Liver (tissue), 9 donors: ENCODE data around the gene IFT81. TPM values are rescaled to one million over a fixed set of nuclear protein-coding genes. Genes with fewer than 3 reads are reported as not detected.
A peak's percentile ranks its signal among the peaks of the same experiment; 100 is the strongest.

Experiments used
- DNase-seq: peaks from one replicate; pipeline ENCODE4 v3.0.0-alpha.2; 2017; ENCODE audit warnings: low spot score
- H3K27ac ChIP-seq, 2 donors: one replicate each; pipeline ENCODE4 v1.7.0; 2013; ENCODE audit warnings: inconsistent platforms in 2 of 2, low read length in 2 of 2, control low read depth in 1 of 2, low read depth in 1 of 2, mild to moderate bottlenecking in 1 of 2
- H3K27me3 ChIP-seq, 4 donors: one replicate each; pipeline versions ENCODE4 v1.6.1 to v1.7.0; 2013; ENCODE audit warnings: low read length in 3 of 4, inconsistent platforms in 1 of 4, mild to moderate bottlenecking in 1 of 4, moderate library complexity in 1 of 4; ENCODE audit not compliant: control insufficient read depth in 4 of 4, insufficient read depth in 4 of 4
- H3K36me3 ChIP-seq, 4 donors: one replicate each; pipeline versions ENCODE4 v1.6.1 to v1.7.0; 2013; ENCODE audit warnings: low read length in 3 of 4, mild to moderate bottlenecking in 3 of 4, low read depth in 1 of 4, moderate library complexity in 1 of 4; ENCODE audit not compliant: control insufficient read depth in 4 of 4, insufficient read depth in 3 of 4
- H3K4me1 ChIP-seq, 4 donors: one replicate each; pipeline versions ENCODE4 v1.6.1 to v1.7.0; 2013; ENCODE audit warnings: low read length in 3 of 4, mild to moderate bottlenecking in 3 of 4, moderate library complexity in 1 of 4; ENCODE audit not compliant: control insufficient read depth in 4 of 4, insufficient read depth in 4 of 4
- H3K4me3 ChIP-seq, 3 donors: one replicate each; pipeline versions ENCODE4 v1.6.1 to v1.7.0; 2013; ENCODE audit warnings: low read length in 3 of 3, control low read depth in 1 of 3, low read depth in 1 of 3, mild to moderate bottlenecking in 1 of 3
- H3K9ac ChIP-seq, 2 donors: one replicate each; pipeline ENCODE4 v1.7.0; 2013; ENCODE audit warnings: low read length in 2 of 2, mild to moderate bottlenecking in 2 of 2, moderate library complexity in 2 of 2, control low read depth in 1 of 2, low read depth in 1 of 2
- H3K9me3 ChIP-seq, 4 donors: one replicate each; pipeline versions ENCODE4 v1.6.1 to v1.7.0; 2013; ENCODE audit warnings: low read length in 3 of 4; ENCODE audit not compliant: control insufficient read depth in 4 of 4
- ATF3 ChIP-seq: IDR thresholded peaks from 2 replicates; pipeline ENCODE4 v1.6.1; 2016; ENCODE audit warnings: antibody characterized with exemption
- CTCF ChIP-seq: fragments of 150-350 bp; IDR thresholded peaks from 2 replicates; pipeline ENCODE4 v1.5.1; 2017; ENCODE audit warnings: improper control_type of control experiment, low read depth, low read length; ENCODE audit not compliant: missing input control
- EGR1 ChIP-seq, 2 donors: IDR thresholded peaks; 2 replicates each; pipeline ENCODE4 v1.6.1; 2016 to 2018; ENCODE audit warnings: antibody characterized with exemption in 2 of 2, low read depth in 2 of 2
- FOXA1 ChIP-seq: IDR thresholded peaks from 2 replicates; pipeline ENCODE4 v1.6.1; 2016; ENCODE audit warnings: antibody characterized with exemption
- FOXA2 ChIP-seq: IDR thresholded peaks from 2 replicates; pipeline ENCODE4 v1.6.1; 2016; ENCODE audit warnings: antibody characterized with exemption
- GABPA ChIP-seq, 2 donors: IDR thresholded peaks in 1 of 2; conservative IDR thresholded peaks in 1 of 2; 2 replicates each; pipeline ENCODE4 v1.6.1; 2016; ENCODE audit warnings: antibody characterized with exemption in 2 of 2, mild to moderate bottlenecking in 1 of 2, moderate library complexity in 1 of 2
- HNF4A ChIP-seq, 2 donors: conservative IDR thresholded peaks; 2 replicates each; pipeline ENCODE4 v1.6.1; 2016; ENCODE audit warnings: antibody characterized with exemption in 2 of 2, mild to moderate bottlenecking in 2 of 2
- HNF4G ChIP-seq: IDR thresholded peaks from 2 replicates; pipeline ENCODE4 v1.6.1; 2016; ENCODE audit warnings: antibody characterized with exemption
- JUND ChIP-seq, 2 donors: IDR thresholded peaks; 2 replicates each; pipeline ENCODE4 v1.6.1; 2016; ENCODE audit warnings: antibody characterized with exemption in 2 of 2
- MAX ChIP-seq: IDR thresholded peaks from 2 replicates; pipeline ENCODE4 v1.6.1; 2016; ENCODE audit warnings: antibody characterized with exemption
- NR2F2 ChIP-seq: IDR thresholded peaks from 2 replicates; pipeline ENCODE4 v1.6.1; 2016; ENCODE audit warnings: antibody characterized with exemption
- RAD21 ChIP-seq, 2 donors: IDR thresholded peaks; 2 replicates each; pipeline ENCODE4 v1.6.1; 2016; ENCODE audit warnings: antibody characterized with exemption in 2 of 2, mild to moderate bottlenecking in 2 of 2
- REST ChIP-seq: IDR thresholded peaks from 2 replicates; pipeline ENCODE4 v1.6.1; 2016; ENCODE audit warnings: antibody characterized with exemption, mild to moderate bottlenecking
- RXRA ChIP-seq, 2 donors: IDR thresholded peaks; 2 replicates each; pipeline ENCODE4 v1.6.1; 2017 to 2018; ENCODE audit warnings: antibody characterized with exemption in 2 of 2, mild to moderate bottlenecking in 1 of 2
- SP1 ChIP-seq: IDR thresholded peaks from 2 replicates; pipeline ENCODE4 v1.6.1; 2018; ENCODE audit warnings: antibody characterized with exemption, mild to moderate bottlenecking
- TAF1 ChIP-seq: conservative IDR thresholded peaks from 2 replicates; pipeline ENCODE4 v1.6.1; 2016; ENCODE audit warnings: antibody characterized with exemption, mild to moderate bottlenecking
- YY1 ChIP-seq: IDR thresholded peaks from 2 replicates; pipeline ENCODE4 v1.6.1; 2016; ENCODE audit warnings: antibody characterized with exemption, mild to moderate bottlenecking
- ZBTB33 ChIP-seq: IDR thresholded peaks from 2 replicates; pipeline ENCODE4 v1.6.1; 2016; ENCODE audit warnings: antibody characterized with exemption
- WGBS: extraction: QIAGEN DNeasy Blood & Tissue Kit; methylation state at CpG from one replicate; pipeline ENCODE4 v1.1.7; 2013; 5-methylcytosine and 5-hydroxymethylcytosine counted together
- polyA plus RNA-seq, 2 donors: library from polyadenylated mRNA; stranded (reverse) in 1 of 2; unstranded in 1 of 2; fragments of 200-250 nt in 1 of 2; fragments of >200 nt in 1 of 2; fragmentation: Nextera tagmentation in 1 of 2; extraction: Ambion mirVana in 1 of 2; gene quantifications; one replicate each; pipeline versions ENCODE4 v1.2.1 to v1.2.3, GENCODE V29; 2013 to 2015
- total RNA-seq, 2 donors: library from RNA; depleted of rRNA; stranded (reverse); fragments of >200 nt; gene quantifications; one replicate each; pipeline ENCODE4 v1.2.3, GENCODE V29; 2014
- donor health status: healthy.
- donor health status: healthy.
- donor health status: healthy.
- donor health status: healthy.
- donor health status: healthy.

IFT81 gene
- total and polyA plus RNA-seq, 4 donors: 1.9 to 4.9 (median 2.8) TPM

- Histone ChIP-seq H3K4me1 (peaks cover 10 to 57% (median 55%) of the 10 kb centered on the region in 4 donors), H3K9ac (no peak overlapping the region), H3K27ac (peak overlapping the region; percentile 9 to 81), H3K36me3 (no peaks in the 10 kb centered on the region), H3K9me3 (no peaks in the 10 kb centered on the region), H3K27me3 (no peaks in the 10 kb centered on the region), H3K4me3 (no peak overlapping the region)
- DNase-seq: no peak
- TF ChIP-seq ZBTB33 (no peak), TAF1 (no peak), GABPA (IDR thresholded peaks at IDR 0.05 in 1 of 2, conservative IDR thresholded peaks at IDR 0.05 in 1 of 2) (no peak), RXRA (IDR thresholded peaks at IDR 0.05) (peak; percentile 90 to 93), SP1 (peak; percentile 89), ATF3 (no peak), MAX (no peak), JUND (IDR thresholded peaks at IDR 0.05) (no peak), REST (peak; percentile 95), HNF4G (no peak), RAD21 (IDR thresholded peaks at IDR 0.05) (peak; percentile 70 to 72), FOXA2 (no peak), FOXA1 (no peak), NR2F2 (no peak), CTCF (peak; percentile 42), HNF4A (conservative IDR thresholded peaks at IDR 0.05) (peak; percentile 49 to 59), YY1 (peak; percentile 29), EGR1 (IDR thresholded peaks at IDR 0.05; ENCODE audit: low read depth in 2 of 2) (no peak)
- WGBS: 28% methylated on average over 3 of the region's 3 CpGs
Observed at GRCh38 chr12:110245369-110245772, 121.2 kb downstream of the IFT81 start.
